Colonic mucosa (tissue), 4 donors: ENCODE results near the gene SPIRE1. TPM values are rescaled to one million over a fixed set of nuclear protein-coding genes. Genes with fewer than 3 reads are reported as not detected.
"Not testable (repeated sequence)": the region's sequence is repeated elsewhere in the genome, so short reads cannot be mapped to it uniquely, and the experiment has no call there.

ENCODE experiments used
- DNase-seq: peaks from one replicate; pipeline ENCODE4 v3.0.0-alpha.2; 2020
- H3K27ac ChIP-seq: fragments of 200-600 bp; one replicate; pipeline ENCODE4 v1.8.0; 2021
- H3K27me3 ChIP-seq: fragments of 200-600 bp; one replicate; pipeline ENCODE4 v1.8.0; 2021
- H3K36me3 ChIP-seq: fragments of 200-600 bp; one replicate; pipeline ENCODE4 v1.8.0; 2021
- H3K4me1 ChIP-seq: fragments of 200-600 bp; one replicate; pipeline ENCODE4 v1.8.0; 2021; ENCODE audit warnings: mild to moderate bottlenecking
- H3K4me3 ChIP-seq: fragments of 200-600 bp; one replicate; pipeline ENCODE4 v1.8.0; 2021
- H3K9ac ChIP-seq, 2 donors: one replicate each; pipeline ENCODE4 v1.7.0; 2013; ENCODE audit warnings: control low read depth in 2 of 2, low read depth in 2 of 2, low read length in 2 of 2
- H3K9me3 ChIP-seq: fragments of 200-600 bp; one replicate; pipeline ENCODE4 v1.8.0; 2021
- intact Hi-C: fragments of 100-400 bp; cut with DNase I; formaldehyde crosslinking; loops from one replicate; pipeline ENCODE4 v1.14.1; 2022
- total RNA-seq, 2 donors: library from RNA; stranded (reverse); fragmentation: NEBNext Ultra II Directional in 1 of 2; extraction: Animal tissue kit (Norgen Biotek cat#: 25700) in 1 of 2; gene quantifications; one replicate each; pipeline ENCODE4 v1.2.1, GENCODE V29; 2021
- TF ChIP-seq, protein P1 (sequence below): fragments of 200-600 bp; IDR thresholded peaks from one replicate; pipeline ENCODE4 v1.8.0; 2022; ENCODE audit warnings: antibody characterized with exemption, mild to moderate bottlenecking
- donor health status: healthy.
- donor health status: DM: no; HTN: no; CAD: no.
- donor health status: DM: no; HTN: no; CAD: no.

Gene SPIRE1
- total RNA-seq, 2 donors from 2014 or later: 2.7 to 9.0 TPM

DNA sequence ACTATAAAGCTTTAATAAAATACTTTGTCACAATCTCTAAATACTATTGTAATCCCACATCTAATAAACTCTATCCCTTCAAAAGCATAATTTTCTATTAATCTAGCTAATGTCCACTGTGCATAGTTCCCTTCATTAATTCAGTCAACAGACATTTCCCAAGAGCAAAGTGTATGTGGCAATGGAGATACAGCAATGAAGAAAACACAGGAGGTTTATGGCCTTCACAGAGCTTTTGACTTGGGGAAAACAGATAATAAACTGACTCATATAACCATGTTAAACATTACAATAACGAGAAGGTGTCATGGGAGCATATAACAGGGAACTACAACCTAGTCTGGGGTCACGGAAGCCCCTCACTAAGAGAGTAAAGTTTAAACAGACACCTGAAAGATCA is 86.3 kb downstream of the SPIRE1 start:
- Histone ChIP-seq H3K9me3 (no peaks in the 10 kb centered on the region), H3K4me3 (no peak overlapping the region), H3K27me3 (no peaks in the 10 kb centered on the region), H3K36me3 (no peaks in the 10 kb centered on the region), H3K9ac (no peak overlapping the region), H3K4me1 (no peaks in the 10 kb centered on the region), H3K27ac (no peak overlapping the region)
- intact Hi-C loops: no loop called here
- no peak for DNase-seq
- TF ChIP-seq, protein P1, sequence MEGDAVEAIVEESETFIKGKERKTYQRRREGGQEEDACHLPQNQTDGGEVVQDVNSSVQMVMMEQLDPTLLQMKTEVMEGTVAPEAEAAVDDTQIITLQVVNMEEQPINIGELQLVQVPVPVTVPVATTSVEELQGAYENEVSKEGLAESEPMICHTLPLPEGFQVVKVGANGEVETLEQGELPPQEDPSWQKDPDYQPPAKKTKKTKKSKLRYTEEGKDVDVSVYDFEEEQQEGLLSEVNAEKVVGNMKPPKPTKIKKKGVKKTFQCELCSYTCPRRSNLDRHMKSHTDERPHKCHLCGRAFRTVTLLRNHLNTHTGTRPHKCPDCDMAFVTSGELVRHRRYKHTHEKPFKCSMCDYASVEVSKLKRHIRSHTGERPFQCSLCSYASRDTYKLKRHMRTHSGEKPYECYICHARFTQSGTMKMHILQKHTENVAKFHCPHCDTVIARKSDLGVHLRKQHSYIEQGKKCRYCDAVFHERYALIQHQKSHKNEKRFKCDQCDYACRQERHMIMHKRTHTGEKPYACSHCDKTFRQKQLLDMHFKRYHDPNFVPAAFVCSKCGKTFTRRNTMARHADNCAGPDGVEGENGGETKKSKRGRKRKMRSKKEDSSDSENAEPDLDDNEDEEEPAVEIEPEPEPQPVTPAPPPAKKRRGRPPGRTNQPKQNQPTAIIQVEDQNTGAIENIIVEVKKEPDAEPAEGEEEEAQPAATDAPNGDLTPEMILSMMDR: no peak

DNA sequence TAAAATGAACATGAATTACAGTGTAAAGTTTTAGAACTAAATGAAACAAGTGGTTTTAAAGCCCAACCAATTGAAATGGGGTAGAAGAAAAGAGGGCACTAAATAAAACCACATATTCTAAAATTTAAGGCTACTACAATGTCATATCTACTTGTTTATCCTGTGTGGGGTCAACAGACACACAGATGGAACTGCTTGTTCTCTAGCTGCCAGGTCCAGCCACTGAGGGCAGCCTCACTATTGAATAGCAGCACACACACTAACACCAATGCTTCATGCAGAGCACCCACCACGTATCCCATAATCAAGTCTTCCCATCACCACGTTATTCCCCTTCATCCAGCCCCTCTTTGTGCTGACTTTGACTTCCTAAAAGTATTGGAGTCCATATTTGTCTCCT is 88.1 kb downstream of the SPIRE1 start:
- TF ChIP-seq, protein P1: no peak
- H3K36me3 ChIP-seq: no peaks in the 10 kb centered on the region
- intact Hi-C loops: no loop called here
- no peak overlapping the region for H3K9ac ChIP-seq
- H3K27me3 ChIP-seq: no peaks in the 10 kb centered on the region
- H3K27ac ChIP-seq: no peak overlapping the region
- no peaks in the 10 kb centered on the region for H3K4me1 ChIP-seq
- H3K4me3 ChIP-seq: no peak overlapping the region
- no peaks in the 10 kb centered on the region for H3K9me3 ChIP-seq
- DNase-seq: no peak

DNA sequence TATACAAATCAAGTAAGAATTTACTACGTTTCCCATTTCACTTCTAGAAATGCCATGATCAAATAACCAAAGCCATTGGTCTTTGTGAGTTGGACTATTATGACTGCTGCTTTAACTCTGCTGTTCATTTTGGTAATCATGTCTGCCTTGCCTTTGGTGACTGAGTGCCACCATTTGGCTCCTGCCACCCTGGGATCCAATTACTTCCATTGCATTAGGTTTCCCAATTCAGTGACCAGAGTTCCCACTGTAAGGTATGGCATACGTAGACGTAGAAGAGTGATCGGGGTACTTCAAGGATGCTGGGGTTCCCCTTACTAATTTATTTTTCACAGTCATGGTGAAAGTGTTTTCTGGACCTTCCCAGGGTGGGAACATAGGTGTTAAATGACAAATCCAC is 90.1 kb downstream of the SPIRE1 start:
- no peak overlapping the region for H3K9ac ChIP-seq
- no peak overlapping the region for H3K4me3 ChIP-seq
- H3K4me1 ChIP-seq: no peaks in the 10 kb centered on the region
- no peaks in the 10 kb centered on the region for H3K36me3 ChIP-seq
- TF ChIP-seq, protein P1: no peak
- no peaks in the 10 kb centered on the region for H3K27me3 ChIP-seq
- H3K27ac ChIP-seq: no peak overlapping the region
- no peaks in the 10 kb centered on the region for H3K9me3 ChIP-seq
- no peak for DNase-seq
- intact Hi-C loops: no loop called here

GRCh38 chr18:12564861-12565260 is 93.0 kb downstream of the SPIRE1 start:
- TF ChIP-seq, protein P1: no peak
- intact Hi-C loops: no loop called here

DNA sequence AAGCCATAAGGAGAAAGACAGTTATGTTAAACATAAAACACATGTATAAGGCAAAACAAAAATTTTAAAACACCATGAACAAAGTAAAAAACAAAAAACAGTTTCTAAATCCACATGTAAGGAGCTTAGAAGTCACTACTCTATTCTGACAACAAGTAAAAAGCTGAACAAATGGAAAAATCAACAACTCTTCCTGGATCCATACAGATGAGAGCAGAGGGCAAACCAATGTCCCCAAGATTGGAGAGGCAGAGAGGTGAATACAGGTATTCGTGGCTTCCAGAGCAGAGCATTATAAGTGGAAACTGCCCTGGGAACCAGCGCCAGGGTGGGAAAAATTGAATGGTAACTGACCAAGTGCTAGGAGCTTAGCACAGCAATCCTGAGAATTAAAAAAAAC is 93.5 kb downstream of the SPIRE1 start:
- intact Hi-C loops: no loop called here
- H3K27me3 ChIP-seq: no peaks in the 10 kb centered on the region
- no peak overlapping the region for H3K9ac ChIP-seq
- TF ChIP-seq, protein P1: no peak
- H3K36me3 ChIP-seq: no peaks in the 10 kb centered on the region
- no peak overlapping the region for H3K4me3 ChIP-seq
- DNase-seq: no peak
- H3K9me3 ChIP-seq: no peaks in the 10 kb centered on the region
- H3K27ac ChIP-seq: no peak overlapping the region
- no peaks in the 10 kb centered on the region for H3K4me1 ChIP-seq

More at GRCh38 chr18:12564861-12565260, 93.0 kb downstream of the SPIRE1 start:
- no peaks in the 10 kb centered on the region for H3K4me1 ChIP-seq
- DNase-seq: no peak
- no peak overlapping the region for H3K9ac ChIP-seq
- no peak overlapping the region for H3K4me3 ChIP-seq
- no peaks in the 10 kb centered on the region for H3K36me3 ChIP-seq
- no peaks in the 10 kb centered on the region for H3K27me3 ChIP-seq
- H3K27ac ChIP-seq: no peak overlapping the region
- H3K9me3 ChIP-seq: no peaks in the 10 kb centered on the region

GRCh38 chr18:12560600-12560999 is 97.3 kb downstream of the SPIRE1 start:
- H3K4me1 ChIP-seq, DNase-seq, H3K27ac ChIP-seq, H3K9me3 ChIP-seq, H3K27me3 ChIP-seq, H3K4me3 ChIP-seq, H3K36me3 ChIP-seq, intact Hi-C loops, H3K9ac ChIP-seq: not testable (repeated sequence)
